Measurements from ENCODE around the gene FRMD5.

- no peak for TF ChIP-seq CTCF (IDR thresholded peaks at IDR 0.05)
- TF ChIP-seq POLR2A (IDR thresholded peaks at IDR 0.05): no peak
These were observed 183.7 kb downstream of the FRMD5 start for GRCh38 chr15:44011238-44011854.
